Upper lobe of left lung (tissue), 4 donors: ENCODE data around the gene PYCR2.

Source experiments
- POLR2A ChIP-seq, 4 donors: fragments of 450-650 bp; IDR thresholded peaks; one replicate each; pipeline ENCODE4 v1.5.1; 2016 to 2017; ENCODE audit warnings: antibody characterized with exemption in 4 of 4, mild to moderate bottlenecking in 2 of 4
- POLR2AphosphoS5 ChIP-seq, 2 donors: sonication (generic); formaldehyde crosslinking; IDR thresholded peaks; one replicate each; pipeline ENCODE4 v1.5.1; 2017; ENCODE audit warnings: antibody characterized with exemption in 2 of 2
- TF ChIP-seq, protein P1 (sequence below), 6 experiments: fragments of 450-650 bp in 4 of 6; fragments of 200-600 bp in 2 of 6; sonication (generic) in 2 of 6; IDR thresholded peaks; one replicate each; pipeline ENCODE4 v1.5.1; 2016 to 2019; ENCODE audit warnings: antibody characterized with exemption in 6 of 6

DNA sequence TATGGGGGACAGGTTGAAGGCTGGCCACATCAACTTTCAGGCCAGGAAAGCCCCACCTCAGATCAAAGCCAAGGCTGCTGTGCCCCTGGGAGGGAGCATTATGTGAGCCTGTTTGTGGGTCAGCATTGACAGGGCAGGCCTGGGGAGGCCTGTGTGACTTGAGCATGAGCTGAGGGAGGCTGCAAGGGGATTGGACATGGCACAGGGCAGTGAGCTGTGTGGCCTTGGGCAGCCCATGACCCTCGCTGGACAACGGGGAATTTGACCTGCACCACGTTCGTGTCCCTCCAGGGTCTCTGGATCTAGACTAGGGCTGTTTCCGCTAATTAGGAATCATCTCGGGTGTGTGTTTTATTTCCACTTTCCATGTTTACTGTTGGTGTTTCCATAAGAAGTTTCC lies 17.6 kb downstream of the PYCR2 start:
- TF ChIP-seq, protein P1, sequence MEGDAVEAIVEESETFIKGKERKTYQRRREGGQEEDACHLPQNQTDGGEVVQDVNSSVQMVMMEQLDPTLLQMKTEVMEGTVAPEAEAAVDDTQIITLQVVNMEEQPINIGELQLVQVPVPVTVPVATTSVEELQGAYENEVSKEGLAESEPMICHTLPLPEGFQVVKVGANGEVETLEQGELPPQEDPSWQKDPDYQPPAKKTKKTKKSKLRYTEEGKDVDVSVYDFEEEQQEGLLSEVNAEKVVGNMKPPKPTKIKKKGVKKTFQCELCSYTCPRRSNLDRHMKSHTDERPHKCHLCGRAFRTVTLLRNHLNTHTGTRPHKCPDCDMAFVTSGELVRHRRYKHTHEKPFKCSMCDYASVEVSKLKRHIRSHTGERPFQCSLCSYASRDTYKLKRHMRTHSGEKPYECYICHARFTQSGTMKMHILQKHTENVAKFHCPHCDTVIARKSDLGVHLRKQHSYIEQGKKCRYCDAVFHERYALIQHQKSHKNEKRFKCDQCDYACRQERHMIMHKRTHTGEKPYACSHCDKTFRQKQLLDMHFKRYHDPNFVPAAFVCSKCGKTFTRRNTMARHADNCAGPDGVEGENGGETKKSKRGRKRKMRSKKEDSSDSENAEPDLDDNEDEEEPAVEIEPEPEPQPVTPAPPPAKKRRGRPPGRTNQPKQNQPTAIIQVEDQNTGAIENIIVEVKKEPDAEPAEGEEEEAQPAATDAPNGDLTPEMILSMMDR (IDR thresholded peaks at IDR 0.05), result no peak
- TF ChIP-seq POLR2AphosphoS5 (IDR thresholded peaks at IDR 0.05) (no peak), POLR2A (IDR thresholded peaks at IDR 0.05) (no peak)
